Measurements from ENCODE around the gene EIF5B. TPM values are rescaled to one million over a fixed set of nuclear protein-coding genes. Genes with fewer than 3 reads are reported as not detected.

Gene EIF5B
- total and polyA plus RNA-seq, 2 of the 8 experiments (the other 6 are each of a cell fraction or from before 2014, with no cell fraction given): 10.7 to 64.5 TPM

DNA sequence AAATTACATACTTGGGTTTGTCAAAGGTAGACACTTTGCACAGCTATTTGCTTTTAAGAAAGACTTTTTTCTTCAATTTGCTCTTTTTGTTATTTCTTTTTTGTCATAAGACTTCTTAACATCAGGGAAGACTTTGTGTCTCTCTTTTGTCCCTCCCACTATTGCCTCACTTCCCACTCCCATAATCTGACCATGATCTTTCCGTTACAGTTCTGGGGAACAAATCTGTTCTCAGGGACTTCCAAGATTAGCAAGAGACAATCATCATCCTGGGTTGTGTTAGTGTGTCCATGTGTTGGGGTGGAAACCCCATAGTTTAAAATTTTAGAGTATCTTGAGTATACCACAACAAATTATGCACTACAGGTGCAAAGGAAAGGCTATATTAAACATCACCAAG, 77.4 kb downstream of the EIF5B start (continued):
- no peak for TF ChIP-seq MAFK (IDR thresholded peaks at IDR 0.05; ENCODE audit: low read depth, low read length)

Data from H1 (cell line).